AG04449 (cell line): ENCODE data around the gene TOM1L2.

Experiments
- CTCF ChIA-PET: fragments of 350-600 bp; formaldehyde crosslinking; extraction: SDS; loops from one replicate; lab custom pipeline; 2021; ENCODE audit warnings: antibody characterized with exemption; lab: Yijun Ruan, JAX
- POLR2A ChIA-PET: fragments of 400-600, 350-600 bp; formaldehyde crosslinking; extraction: SDS; loops from one replicate; lab custom pipeline; 2020; ENCODE audit warnings: antibody characterized with exemption, inconsistent platforms; lab: Yijun Ruan, JAX
- DNase-seq: peaks from one replicate; pipeline ENCODE4 v3.0.0-alpha.2; 2010; ENCODE audit warnings: low read depth, low spot score
- H3K4me3 ChIP-seq: 2 replicates; pipeline ENCODE4 v1.5.1; 2011; ENCODE audit warnings: low read depth, mild to moderate bottlenecking, control low read depth, low read length
- CTCF ChIP-seq: IDR thresholded peaks from one replicate; pipeline ENCODE4 v1.5.1; 2011; ENCODE audit warnings: mild to moderate bottlenecking, moderate library complexity, low read length, control low read depth, inconsistent platforms; ENCODE audit not compliant: insufficient read depth; ENCODE audit errors: missing control alignments

The TOM1L2 gene

DNA sequence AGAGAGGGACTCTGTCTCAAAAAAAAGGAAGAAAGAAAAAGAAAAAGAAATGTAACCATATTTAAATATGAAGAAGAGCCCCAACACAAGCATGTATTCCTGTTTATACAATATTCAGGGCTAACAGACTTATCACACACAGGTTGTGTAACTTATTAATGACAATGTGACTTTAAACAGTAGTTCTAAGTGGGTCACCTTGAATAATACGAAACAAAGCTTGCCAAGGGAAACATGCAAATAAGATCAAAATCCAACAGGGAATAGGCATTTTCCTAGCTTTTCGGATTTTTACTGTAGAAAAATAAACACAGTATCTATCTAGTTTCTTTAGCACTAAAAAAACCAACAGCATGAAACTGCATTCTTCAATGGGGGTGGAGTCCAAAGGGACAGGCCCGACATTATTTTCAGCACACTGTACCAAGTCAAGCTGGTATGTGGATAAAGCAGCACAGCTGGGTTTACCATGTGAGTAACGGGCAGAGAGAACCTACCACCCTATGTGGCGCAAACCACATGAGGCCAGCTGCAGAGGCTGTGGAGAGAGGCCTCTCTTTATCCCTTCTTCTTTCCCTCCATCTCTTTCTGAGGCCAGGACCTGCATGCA is 45.3 kb downstream of the TOM1L2 start:
- no peak for DNase-seq
- ChIA-PET POLR2A (interaction anchor here (0.7 kb wide), 1 partner anchor 142 kb away, joined by 3 read pairs; no protein-coding TSS in a partner anchor), CTCF (interaction anchor here (0.8 to 9.4 kb wide), 5 partner anchors 7 to 107 kb away, joined by 3 to 69 read pairs (median 5); no protein-coding TSS in a partner anchor)
- no peak for TF ChIP-seq CTCF
- H3K4me3 ChIP-seq: no peak overlapping the region

DNA sequence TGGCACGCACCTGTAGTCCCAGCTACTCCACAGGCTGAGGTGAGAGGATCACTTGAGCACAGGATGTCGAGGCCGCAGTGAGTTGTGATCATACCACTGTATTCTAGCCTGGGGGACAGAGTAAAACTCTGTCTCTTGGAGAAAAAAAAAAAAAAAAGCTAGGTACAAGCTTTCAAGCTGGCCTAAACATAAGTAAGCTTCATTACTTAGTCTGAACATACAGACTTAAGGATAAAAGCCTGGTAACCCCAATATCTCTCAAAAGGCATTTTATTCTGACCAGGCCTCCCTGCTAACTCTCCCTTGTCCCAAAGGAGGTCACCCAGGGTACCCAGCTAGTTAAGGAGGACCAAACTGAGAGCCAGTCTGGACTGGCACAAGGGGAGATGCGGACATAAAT is 46.2 kb downstream of the TOM1L2 start:
- CTCF ChIA-PET: interaction anchor here (0.6 to 1.4 kb wide), 4 partner anchors 10 to 117 kb away, joined by 3 to 6 read pairs (median 5); no protein-coding TSS in a partner anchor
- POLR2A ChIA-PET: no interaction called here
- no peak overlapping the region for H3K4me3 ChIP-seq

GRCh38 chr17:17924857-17925250 is 47.3 kb downstream of the TOM1L2 start:
- POLR2A ChIA-PET: interaction anchor here (0.6 kb wide), 1 partner anchor 84 kb away, joined by 3 read pairs; no protein-coding TSS in a partner anchor
- DNase-seq: no peak
- no peak for TF ChIP-seq CTCF
- H3K4me3 ChIP-seq: no peak overlapping the region
- CTCF ChIA-PET: interaction anchor here (1.4 to 1.5 kb wide), 2 partner anchors 12 to 34 kb away, joined by 3 read pairs; no protein-coding TSS in a partner anchor

More for the DNA sequence above, 46.2 kb downstream of the TOM1L2 start:
- no peak for DNase-seq
- no peak for TF ChIP-seq CTCF

DNA sequence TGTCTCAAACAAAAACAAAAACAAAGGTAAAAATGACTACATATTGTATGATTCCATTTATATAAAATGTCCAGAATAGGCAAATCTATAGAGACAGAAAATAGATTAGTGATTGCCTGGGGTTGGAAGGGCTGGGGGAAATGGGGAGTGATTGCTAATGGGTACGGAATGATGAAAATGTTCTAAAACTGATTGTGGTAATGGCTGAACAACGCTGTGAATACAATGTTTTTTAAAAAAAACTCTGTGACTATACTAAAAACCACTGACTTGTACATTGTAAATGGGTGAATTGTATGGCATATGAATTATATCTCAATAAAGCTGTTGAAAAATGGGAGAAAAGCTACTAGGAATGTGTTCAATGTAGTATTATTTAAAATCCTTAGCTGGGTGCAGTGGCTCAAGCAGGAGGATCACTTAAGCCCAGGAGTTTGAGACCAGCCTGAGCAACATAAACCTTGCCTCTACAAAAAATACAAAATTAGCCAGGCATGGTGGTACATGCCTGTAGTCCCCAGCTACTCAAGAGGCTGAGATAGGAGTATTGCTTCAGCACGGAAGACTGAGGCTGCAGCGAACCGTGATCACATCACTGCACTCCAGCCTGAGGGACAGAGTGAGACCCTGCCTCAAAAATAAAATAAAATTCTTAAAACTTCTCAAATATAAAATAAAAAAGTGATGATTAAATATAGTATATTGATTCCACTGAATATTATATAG is 47.9 kb downstream of the TOM1L2 start:
- no peak for TF ChIP-seq CTCF
- ChIA-PET POLR2A (interaction anchor here (0.7 kb wide), 1 partner anchor 23 kb away, joined by 4 read pairs; no protein-coding TSS in a partner anchor), CTCF (interaction anchor here (1.4 to 1.5 kb wide), 2 partner anchors 12 to 34 kb away, joined by 3 read pairs; no protein-coding TSS in a partner anchor)

DNA sequence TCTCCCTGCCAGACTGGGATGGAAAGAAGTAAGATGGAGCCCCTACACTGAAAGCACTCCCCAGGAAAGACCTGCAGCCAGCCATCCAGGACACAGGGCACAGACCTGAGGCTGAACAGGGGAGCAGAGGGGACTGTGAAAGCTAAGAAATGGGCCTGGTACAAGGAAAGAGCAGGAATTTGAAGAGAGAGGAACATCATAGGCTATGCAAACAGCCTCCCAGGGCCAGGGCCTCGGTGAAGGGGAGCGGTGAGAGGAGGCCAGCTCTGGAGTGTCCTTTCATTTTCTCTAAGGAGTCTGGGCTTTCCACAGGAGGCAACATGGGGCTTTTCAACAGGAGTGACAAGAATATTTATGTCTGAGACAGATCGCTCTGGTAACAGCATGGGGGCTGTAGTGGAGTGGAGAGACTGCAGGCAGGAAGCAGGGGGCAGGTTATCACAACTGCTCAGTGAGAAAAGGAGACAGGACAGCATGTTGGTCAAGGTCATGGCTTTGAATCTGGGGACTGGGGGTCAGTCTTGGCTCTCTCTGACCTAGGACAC is 50.1 kb downstream of the TOM1L2 start:
- no peak for TF ChIP-seq CTCF
- POLR2A ChIA-PET: interaction anchor here (1.0 kb wide), 1 partner anchor 21 kb away, joined by 3 read pairs; no protein-coding TSS in a partner anchor

More for the DNA sequence above, 47.9 kb downstream of the TOM1L2 start:
- no peak overlapping the region for H3K4me3 ChIP-seq
- DNase-seq: no peak

More for the DNA sequence above, 50.1 kb downstream of the TOM1L2 start:
- no peak overlapping the region for H3K4me3 ChIP-seq
- no peak for DNase-seq
- CTCF ChIA-PET: interaction anchor here (1.1 to 6.0 kb wide), 6 partner anchors 9 to 113 kb away, joined by 4 to 82 read pairs (median 35); no protein-coding TSS in a partner anchor
